Mucosa of gallbladder (tissue), 1 donor: ENCODE measurements around the gene ELAVL3. TPM values are rescaled to one million over a fixed set of nuclear protein-coding genes. Genes with fewer than 3 reads are reported as not detected.

Experiments
- DNase-seq: peaks from one replicate; pipeline ENCODE4 v3.0.0-alpha.2; 2020; ENCODE audit warnings: low spot score
- total RNA-seq: library from RNA; stranded (reverse); gene quantifications from one replicate; pipeline ENCODE4 v1.2.1, GENCODE V29; 2021
- donor health status: DM: no; HTN: no; CAD: no.

Gene ELAVL3
- total RNA-seq, result 0.20 TPM

GRCh38 chr19:11480715-11481533 lies at the start of gene ELAVL3:
Gene ELAVL3 (minus strand): TSS chr19:11481046. CDS start chr19:11480608, 438 bp downstream.
- no peak for DNase-seq

DNA sequence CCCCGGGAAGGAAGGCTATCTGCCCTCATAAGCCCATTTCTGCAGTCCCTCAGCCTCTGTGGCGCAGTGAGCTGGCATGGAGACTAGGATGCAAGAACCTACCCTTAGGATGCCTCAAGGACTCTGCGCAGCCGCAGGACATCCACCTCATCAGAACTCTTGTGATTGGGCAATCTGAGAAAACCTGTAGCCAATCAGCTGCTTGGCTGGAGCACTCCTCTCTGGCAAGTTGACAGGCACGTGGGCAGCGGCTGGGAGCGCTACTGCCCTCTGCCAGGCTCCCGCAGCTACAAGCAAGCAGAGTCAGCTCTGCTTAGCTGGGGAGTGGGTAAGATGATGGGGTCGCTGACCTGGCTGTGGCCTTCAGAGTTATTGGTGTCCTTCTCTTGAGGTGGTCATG lies 49.6 kb upstream of the ELAVL3 start:
- DNase-seq, result peak; percentile 83

- DNase-seq, result peak; percentile 98
Observed at GRCh38 chr19:11528551-11529341, 47.9 kb upstream of the ELAVL3 start, which contains the start of gene ECSIT. Gene ECSIT (minus strand): TSS chr19:11529134. CDS start chr19:11519170, 9,964 bp downstream.

DNA sequence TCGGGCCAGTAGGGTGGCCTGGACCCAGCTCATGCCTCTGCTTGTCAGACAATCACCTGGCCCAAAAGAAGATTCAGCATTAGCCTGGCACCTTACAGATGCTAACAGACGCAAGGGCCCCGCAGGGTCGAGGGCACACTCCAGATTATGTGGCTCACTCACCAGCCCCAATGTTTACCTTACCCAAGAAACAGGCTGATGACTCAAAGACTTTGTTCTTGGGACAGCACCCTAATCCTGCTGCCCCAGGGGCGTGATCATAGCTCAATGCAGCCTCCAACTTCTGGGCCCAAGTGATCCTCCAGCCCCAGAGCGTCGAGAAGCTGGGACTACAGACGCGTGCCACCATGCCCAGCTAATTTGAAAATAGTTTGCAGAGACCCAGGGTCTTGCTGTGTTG lies 38.3 kb upstream of the ELAVL3 start:
- DNase-seq, result no peak

GRCh38 chr19:11513946-11514345 lies 33.1 kb upstream of the ELAVL3 start:
- DNase-seq, result no peak

- no peak for DNase-seq
Observed at GRCh38 chr19:11510444-11510843, 29.6 kb upstream of the ELAVL3 start.

GRCh38 chr19:11507370-11508078 lies 26.7 kb upstream of the ELAVL3 start:
- DNase-seq, result no peak

DNA sequence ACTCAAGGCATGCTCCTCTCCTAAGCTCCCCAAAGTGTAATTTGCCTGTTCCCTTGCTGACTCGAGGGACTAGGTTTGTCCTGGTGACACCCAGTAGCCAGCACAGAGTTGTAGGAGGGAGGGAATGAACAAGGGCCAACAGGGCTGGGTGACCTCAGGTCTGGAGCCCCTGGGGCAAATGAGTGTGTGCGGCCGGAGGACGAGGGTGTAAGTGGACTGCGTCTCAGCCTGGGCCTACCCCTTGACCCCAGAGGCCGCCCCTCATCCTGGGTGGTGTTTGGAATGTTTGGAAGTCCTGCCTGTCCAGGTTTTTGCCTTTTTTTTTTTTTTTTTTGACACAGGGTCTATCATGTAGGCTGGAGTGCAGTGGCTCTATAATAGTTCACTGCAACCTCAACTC lies 26.1 kb upstream of the ELAVL3 start:
- DNase-seq, result no peak

DNA sequence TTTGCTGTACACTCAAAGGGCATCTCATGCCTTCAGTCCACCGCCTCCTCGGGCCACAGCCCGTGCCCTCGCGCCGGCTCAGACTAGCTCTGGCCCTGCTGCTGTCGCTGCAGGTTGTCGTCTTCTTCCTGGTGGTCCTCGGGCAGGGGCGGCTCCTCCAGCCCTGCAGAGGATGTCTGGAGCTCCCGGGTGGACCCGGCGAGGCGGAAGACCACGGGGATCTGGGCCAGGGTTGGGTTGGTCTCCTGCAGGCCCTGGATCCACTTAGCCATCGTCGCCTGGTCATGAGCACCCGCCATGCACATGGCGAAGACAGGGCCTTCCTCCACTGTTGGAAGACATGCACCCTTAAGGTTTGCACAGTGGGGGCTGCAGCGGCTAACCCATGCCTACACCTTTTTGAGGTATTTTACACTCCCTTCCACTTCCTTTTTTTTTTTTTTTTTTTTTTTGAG lies 25.3 kb upstream of the ELAVL3 start:
- no peak for DNase-seq

DNA sequence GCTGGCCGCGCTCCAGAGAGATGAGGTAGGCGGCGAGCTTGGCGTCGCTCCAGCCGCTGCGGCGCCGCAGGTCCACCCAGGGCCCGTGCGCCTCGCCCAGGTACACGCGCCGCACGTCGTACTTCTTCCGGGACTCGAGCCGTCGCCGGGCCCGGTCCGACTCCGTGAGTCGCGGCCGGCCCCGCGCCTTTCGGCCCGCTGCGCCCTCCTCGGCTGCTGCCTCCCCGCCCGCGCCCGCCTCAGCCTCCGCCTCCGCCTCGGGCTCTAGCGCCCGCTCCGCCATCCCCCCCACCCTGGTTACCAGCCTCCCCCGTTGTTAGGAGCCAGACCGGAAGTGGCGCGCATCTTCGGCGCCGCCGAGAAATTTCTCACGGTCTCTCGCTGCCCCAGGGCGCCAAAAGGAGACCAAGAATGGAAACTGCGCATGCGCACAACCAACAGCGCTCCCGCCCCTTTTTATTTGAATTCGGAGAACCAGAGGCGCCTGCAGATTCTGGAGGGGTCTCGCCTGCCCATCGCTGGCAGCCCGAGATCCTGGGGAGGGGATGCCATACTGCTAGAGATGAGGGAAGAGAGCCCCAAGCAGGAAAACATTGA lies 24.8 kb upstream of the ELAVL3 start, which contains the start of gene ZNF653:
Gene ZNF653 (minus strand): TSS at position 336 of the 597 bp plus-strand sequence. CDS start 53 bp downstream, at position 283.
- peak; percentile 95 for DNase-seq

GRCh38 chr19:11505032-11505503 lies 24.2 kb upstream of the ELAVL3 start:
- DNase-seq, result peak; percentile 96

DNA sequence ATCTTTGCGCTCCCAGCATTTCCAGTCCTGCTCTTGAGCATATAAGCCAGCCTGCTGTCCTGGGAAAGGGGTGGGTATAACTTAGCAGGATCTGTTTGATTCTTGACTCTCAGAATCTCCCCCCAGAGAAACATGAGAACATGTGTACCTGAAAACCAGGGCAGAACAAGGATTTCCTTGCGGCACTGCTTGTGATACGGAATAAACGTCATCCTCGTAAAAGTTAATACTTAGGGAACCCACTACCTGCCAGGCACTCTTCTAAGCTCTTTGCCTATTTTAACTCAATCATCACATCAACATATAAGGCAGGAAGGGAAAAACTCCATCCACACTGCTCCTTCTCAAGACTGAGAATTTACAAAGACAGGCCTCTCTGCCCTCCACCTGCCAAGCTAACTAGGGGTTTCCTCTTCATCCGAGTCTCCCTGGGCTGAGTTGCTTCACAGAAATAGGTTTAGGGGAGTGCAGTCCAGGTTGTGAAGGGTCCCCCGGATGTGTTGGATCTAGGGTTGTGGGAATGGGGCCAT lies 23.7 kb upstream of the ELAVL3 start:
- DNase-seq, result no peak

- no peak for DNase-seq
Observed at GRCh38 chr19:11499890-11500420, 19.1 kb upstream of the ELAVL3 start.

- DNase-seq, result no peak
Observed at GRCh38 chr19:11499220-11499726, 18.4 kb upstream of the ELAVL3 start.

GRCh38 chr19:11496391-11497163 lies 15.7 kb upstream of the ELAVL3 start:
- peak; percentile 29 for DNase-seq

DNA sequence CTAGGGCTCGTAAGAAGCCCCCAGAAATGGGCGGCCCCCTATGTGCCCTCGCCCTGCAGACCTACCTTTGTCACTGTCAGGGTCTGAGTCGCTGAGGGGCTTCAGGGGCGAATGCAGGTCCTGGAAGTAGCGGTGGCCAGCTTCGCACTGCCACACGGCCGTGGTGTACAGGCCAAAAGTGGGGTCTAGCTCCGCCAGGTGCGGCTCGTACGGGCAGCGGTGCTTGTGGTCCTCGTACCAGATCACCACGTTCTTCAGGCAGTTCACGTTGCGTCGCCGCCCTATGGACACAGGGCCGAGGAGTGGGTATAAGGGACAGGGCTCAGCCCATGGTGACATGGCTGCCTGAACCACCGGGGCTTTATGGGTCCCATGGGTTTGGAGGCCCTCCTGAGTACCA lies 15.0 kb upstream of the ELAVL3 start:
- no peak for DNase-seq

DNA sequence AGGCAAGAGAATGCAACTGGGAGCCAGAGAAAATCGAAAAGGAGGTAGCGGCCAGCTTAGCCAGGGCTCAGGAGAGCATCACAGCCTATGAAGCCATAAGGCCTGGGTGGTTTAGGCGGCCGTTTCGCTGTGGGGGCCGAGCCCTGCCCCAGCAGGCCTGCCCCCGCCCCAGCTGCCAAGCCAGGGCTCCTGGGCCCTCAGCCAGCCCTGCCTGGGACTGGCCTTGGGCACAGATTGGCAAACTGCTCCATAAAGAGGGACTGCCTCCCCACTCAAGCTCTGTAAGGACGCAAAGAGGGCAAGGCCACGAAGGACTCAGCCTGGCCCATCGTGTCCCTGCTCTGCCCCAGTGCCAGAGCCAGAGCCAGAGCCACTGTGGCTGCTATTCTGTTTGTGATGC lies 14.6 kb upstream of the ELAVL3 start:
- DNase-seq, result no peak

- DNase-seq, result no peak
Observed at GRCh38 chr19:11494634-11495285, 13.9 kb upstream of the ELAVL3 start.

DNA sequence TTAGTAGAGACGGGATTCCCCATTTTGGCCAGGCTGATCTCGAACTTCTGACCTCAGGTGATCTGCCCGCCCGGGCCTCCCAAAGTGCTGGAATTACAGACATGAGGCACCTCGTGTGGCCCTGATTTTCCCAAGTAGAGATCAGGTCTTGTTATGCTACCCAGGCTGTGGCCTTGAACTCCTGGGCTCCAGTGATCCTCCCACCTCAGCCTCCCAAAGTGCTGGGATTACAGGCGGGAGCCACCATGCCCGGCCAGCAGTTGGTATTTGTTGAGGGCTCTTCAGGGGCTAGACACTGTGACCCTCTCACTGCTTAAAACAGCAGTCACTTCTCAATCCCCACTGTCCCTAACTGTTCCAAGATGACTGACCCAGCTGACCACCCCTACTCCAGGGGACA lies 8.5 kb upstream of the ELAVL3 start:
- no peak for DNase-seq
